ENCODE measurements around the gene FADS6.
"Not testable (repeated sequence)": the region's sequence is repeated elsewhere in the genome, so short reads cannot be mapped to it uniquely, and the experiment has no call there.

Gene FADS6

GRCh38 chr17:74920306-74920620, 26.8 kb upstream of the FADS6 start:
- FAIRE-seq = no peak

GRCh38 chr17:74919440-74920305, 26.2 kb upstream of the FADS6 start:
- no peak for FAIRE-seq

- FAIRE-seq = no peak
Measured at GRCh38 chr17:74918906-74919305, 25.5 kb upstream of the FADS6 start.

- no peak for FAIRE-seq
Measured at GRCh38 chr17:74917430-74917829, 24.0 kb upstream of the FADS6 start.

GRCh38 chr17:74916851-74917199, 23.4 kb upstream of the FADS6 start:
- FAIRE-seq = no peak

- FAIRE-seq = no peak
Measured at GRCh38 chr17:74916136-74916850, 22.9 kb upstream of the FADS6 start.

- not testable (repeated sequence) for FAIRE-seq
Measured at GRCh38 chr17:74911423-74911822, 18.0 kb upstream of the FADS6 start.

GRCh38 chr17:74909097-74909496, 15.7 kb upstream of the FADS6 start:
- not testable (repeated sequence) for FAIRE-seq

- FAIRE-seq = no peak
Measured at GRCh38 chr17:74907012-74907411, 13.6 kb upstream of the FADS6 start.

GRCh38 chr17:74906214-74906793, 12.9 kb upstream of the FADS6 start:
- FAIRE-seq = not testable (repeated sequence)

GRCh38 chr17:74904687-74905409, 11.4 kb upstream of the FADS6 start:
- FAIRE-seq = no peak

- no peak for FAIRE-seq
Measured at GRCh38 chr17:74903671-74904070, 10.2 kb upstream of the FADS6 start.

- no peak for FAIRE-seq
Measured at GRCh38 chr17:74903034-74903433, 9.6 kb upstream of the FADS6 start.

- FAIRE-seq = no peak
Measured at GRCh38 chr17:74901353-74902135, 8.1 kb upstream of the FADS6 start.

GRCh38 chr17:74900208-74900607, 6.8 kb upstream of the FADS6 start:
- no peak for FAIRE-seq

- FAIRE-seq = no peak
Measured at GRCh38 chr17:74898376-74898946, 5.0 kb upstream of the FADS6 start.

GRCh38 chr17:74893936-74894671, 671 bp upstream of the FADS6 start:
- no peak for FAIRE-seq

- FAIRE-seq = no peak
Measured at GRCh38 chr17:74892013-74892841, 1.2 kb downstream of the FADS6 start.

- no peak for FAIRE-seq
Measured at GRCh38 chr17:74890554-74890953, 2.9 kb downstream of the FADS6 start.

- FAIRE-seq = no peak
Measured at GRCh38 chr17:74888469-74888868, 5.0 kb downstream of the FADS6 start.

All from A204.1 (cell line).